Thoracic aorta (tissue), 2 donors: ENCODE measurements around the gene GCNT3. TPM values are rescaled to one million over a fixed set of nuclear protein-coding genes. Genes with fewer than 3 reads are reported as not detected.

ENCODE experiments used
- ATAC-seq: fragments of 150-250 bp; one replicate; pipeline ENCODE4 v1.8.0; 2017; ENCODE audit warnings: low read depth; ENCODE audit not compliant: insufficient number of reproducible peaks, low FRiP score
- DNase-seq: peaks from one replicate; pipeline ENCODE4 v3.0.0-alpha.2; 2020; ENCODE audit warnings: low spot score
- H3K27ac ChIP-seq, 2 donors: fragments of 200-600 bp; sonication (generic); 1 replicate in 1 of 2; 2 replicates in 1 of 2; pipeline ENCODE4 v1.5.1; 2016; ENCODE audit warnings: mild to moderate bottlenecking in 2 of 2, moderate library complexity in 2 of 2
- H3K27me3 ChIP-seq: fragments of 200-600 bp; sonication (generic); replicated peaks from 2 replicates; pipeline ENCODE4 v1.6.0; 2016; ENCODE audit warnings: mild to moderate bottlenecking; ENCODE audit not compliant: insufficient read depth
- H3K36me3 ChIP-seq: fragments of 200-600 bp; sonication (generic); one replicate; pipeline ENCODE4 v1.5.1; 2016
- H3K4me1 ChIP-seq, 2 donors: fragments of 200-600 bp; sonication (generic); 1 replicate in 1 of 2; 2 replicates in 1 of 2; pipeline versions ENCODE4 v1.5.1 to v1.6.0; 2016; ENCODE audit warnings: low read depth in 2 of 2, mild to moderate bottlenecking in 1 of 2; ENCODE audit not compliant: control insufficient read depth in 1 of 2
- H3K4me3 ChIP-seq: fragments of 200-600 bp; sonication (generic); 2 replicates; pipeline ENCODE4 v1.5.1; 2016; ENCODE audit warnings: mild to moderate bottlenecking
- H3K9me3 ChIP-seq: fragments of 200-600 bp; sonication (generic); 2 replicates; pipeline ENCODE4 v1.5.1; 2016
- CTCF ChIP-seq: fragments of 200-600 bp; sonication (generic); IDR thresholded peaks from one replicate; pipeline ENCODE4 v1.5.1; 2019; ENCODE audit warnings: antibody characterized with exemption
- total RNA-seq, 2 donors: library from RNA; depleted of rRNA; stranded (reverse); fragments of >200 nt; gene quantifications; one replicate each; pipeline versions ENCODE4 v1.1.0 to v1.2.3, GENCODE V29; 2016

Gene GCNT3, protein sequence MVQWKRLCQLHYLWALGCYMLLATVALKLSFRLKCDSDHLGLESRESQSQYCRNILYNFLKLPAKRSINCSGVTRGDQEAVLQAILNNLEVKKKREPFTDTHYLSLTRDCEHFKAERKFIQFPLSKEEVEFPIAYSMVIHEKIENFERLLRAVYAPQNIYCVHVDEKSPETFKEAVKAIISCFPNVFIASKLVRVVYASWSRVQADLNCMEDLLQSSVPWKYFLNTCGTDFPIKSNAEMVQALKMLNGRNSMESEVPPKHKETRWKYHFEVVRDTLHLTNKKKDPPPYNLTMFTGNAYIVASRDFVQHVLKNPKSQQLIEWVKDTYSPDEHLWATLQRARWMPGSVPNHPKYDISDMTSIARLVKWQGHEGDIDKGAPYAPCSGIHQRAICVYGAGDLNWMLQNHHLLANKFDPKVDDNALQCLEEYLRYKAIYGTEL
- under 1 TPM in 1 of 2 donors, not detected in 1; 0.92 TPM for total RNA-seq

DNA sequence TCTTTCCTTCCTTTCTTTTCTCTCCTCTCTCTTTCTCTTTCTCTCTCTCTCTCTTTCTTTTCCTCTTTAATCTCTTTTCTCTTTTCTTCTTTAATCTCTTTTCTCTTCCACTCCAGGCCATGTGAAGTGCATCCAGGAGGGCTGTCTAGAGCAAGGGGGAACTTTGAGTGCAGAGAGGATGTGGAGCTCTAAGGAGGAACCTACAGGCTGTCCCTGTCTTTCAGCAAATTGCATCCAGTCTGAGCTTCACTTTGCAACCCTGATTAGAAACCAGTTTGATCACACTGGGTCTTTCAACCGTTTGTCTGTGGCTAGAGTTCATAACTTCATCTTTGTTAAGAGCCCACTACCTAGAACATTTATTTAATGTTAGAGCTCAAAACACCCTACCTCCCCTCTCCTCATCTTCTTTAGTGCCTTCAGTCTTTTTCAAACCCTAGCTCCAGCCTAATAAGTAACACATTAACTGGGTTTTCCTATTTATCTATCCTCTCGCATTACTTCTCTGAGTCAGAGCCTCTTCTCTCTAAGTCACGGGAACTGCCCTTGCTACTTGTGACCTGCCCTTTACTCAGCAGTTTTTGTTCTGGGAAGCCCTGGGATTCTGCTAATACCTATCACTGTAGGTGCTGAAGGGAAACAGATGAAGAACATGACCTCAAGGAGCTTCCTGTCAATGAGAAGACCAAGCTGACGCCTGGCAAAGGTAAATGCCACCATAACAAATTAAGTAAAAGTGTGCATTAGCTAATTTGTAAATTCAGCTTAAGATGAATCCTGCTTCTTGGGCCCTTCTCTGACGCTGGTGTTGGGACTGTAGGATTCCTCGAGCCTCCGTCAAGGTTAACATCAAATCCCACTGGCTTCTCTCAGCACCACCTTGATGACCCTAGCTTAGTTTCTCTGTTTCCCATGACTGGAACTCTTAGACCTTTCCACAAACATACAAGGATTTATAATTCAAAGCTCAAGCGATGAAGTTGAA, at the start of gene GCNT3:
GCNT3 (plus strand) TSS at position 508 of the 985 bp plus-strand sequence. CDS start 6,456 bp downstream, outside the sequence.
- no peak for TF ChIP-seq CTCF
- no peak for ATAC-seq
- no peak within 1 kb of the TSS for H3K4me3 ChIP-seq
- H3K4me1 ChIP-seq, result no peaks in the 10 kb centered on the region
- DNase-seq, result no peak
- H3K27ac ChIP-seq, result no peak within 1 kb of the TSS
- no peaks in the 10 kb centered on the region for H3K36me3 ChIP-seq
- H3K27me3 ChIP-seq, result no peaks in the 10 kb centered on the region
- H3K9me3 ChIP-seq, result no peaks in the 10 kb centered on the region

DNA sequence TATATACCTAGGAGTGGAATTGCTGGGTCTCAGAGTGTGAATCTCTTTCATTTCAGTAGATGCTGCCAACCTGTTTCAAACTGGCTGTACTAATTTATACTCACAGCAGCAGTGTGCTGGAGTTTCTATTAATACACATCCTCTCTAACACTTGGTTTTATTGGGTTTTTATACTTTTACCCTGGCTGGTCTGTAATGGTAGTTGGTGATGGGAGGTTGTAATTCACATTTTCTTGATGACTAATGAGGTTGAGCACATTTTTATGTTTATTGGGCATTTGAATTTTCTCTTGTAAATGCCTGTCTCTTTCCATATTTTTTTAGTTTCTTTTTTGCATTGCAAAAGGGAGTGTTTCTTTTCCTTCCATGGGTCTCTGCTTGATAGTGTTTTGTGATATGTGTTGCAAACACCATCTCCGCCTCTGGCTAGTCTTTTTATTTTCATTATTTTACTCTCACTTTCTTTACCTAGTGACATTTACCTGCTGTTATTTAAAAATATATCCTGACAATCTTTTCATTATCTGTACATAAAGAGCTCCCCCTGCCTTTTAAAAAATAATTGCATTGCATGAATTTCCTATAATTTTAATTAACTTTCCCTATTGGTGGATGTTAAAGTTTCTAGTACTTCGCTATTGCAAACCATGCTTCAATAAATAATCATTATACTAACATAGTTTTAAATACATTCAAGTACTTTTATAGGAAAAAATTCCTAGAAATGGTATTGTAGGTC, 49.0 kb upstream of the GCNT3 start:
- H3K27me3 ChIP-seq, result no peaks in the 10 kb centered on the region
- no peaks in the 10 kb centered on the region for H3K4me1 ChIP-seq
- H3K36me3 ChIP-seq, result no peaks in the 10 kb centered on the region
- H3K4me3 ChIP-seq, result no peak overlapping the region
- H3K27ac ChIP-seq, result no peak overlapping the region
- H3K9me3 ChIP-seq, result no peaks in the 10 kb centered on the region
- DNase-seq, result no peak
- TF ChIP-seq CTCF, result no peak
- no peak for ATAC-seq

- no peak overlapping the region for H3K4me3 ChIP-seq
These were observed 46.3 kb upstream of the GCNT3 start for GRCh38 chr15:59565299-59565698.

DNA sequence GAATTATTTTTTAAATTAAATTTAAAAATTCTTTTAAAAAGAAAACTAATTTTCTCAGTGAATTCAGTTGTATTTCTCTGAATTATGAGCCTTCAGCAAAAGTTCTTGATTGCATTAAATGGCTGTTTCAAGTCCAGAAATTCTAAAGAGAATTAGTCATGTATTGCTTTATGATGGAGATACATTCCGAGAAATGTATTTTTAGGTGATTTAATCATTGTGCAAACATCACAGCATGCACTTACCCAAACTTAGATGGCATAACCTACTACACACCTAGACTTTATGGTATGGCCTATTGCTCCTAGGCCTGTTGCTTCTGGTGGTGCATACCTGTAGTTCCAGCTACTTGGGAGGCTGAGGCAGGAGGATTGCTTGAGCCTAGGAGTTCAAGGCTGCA, 44.3 kb upstream of the GCNT3 start:
- Histone ChIP-seq H3K27ac (no peak overlapping the region), H3K4me1 (no peaks in the 10 kb centered on the region), H3K4me3 (no peak overlapping the region), H3K27me3 (no peaks in the 10 kb centered on the region), H3K9me3 (no peaks in the 10 kb centered on the region), H3K36me3 (no peaks in the 10 kb centered on the region)
- ATAC-seq, result no peak
- TF ChIP-seq CTCF, result no peak
- DNase-seq, result no peak

More at GRCh38 chr15:59565299-59565698, 46.3 kb upstream of the GCNT3 start:
- TF ChIP-seq CTCF, result no peak
- Histone ChIP-seq H3K27ac (no peak overlapping the region), H3K36me3 (no peaks in the 10 kb centered on the region), H3K9me3 (no peaks in the 10 kb centered on the region), H3K4me1 (no peaks in the 10 kb centered on the region), H3K27me3 (no peaks in the 10 kb centered on the region)
- no peak for DNase-seq
- no peak for ATAC-seq
